ENCODE results near the gene MAP3K21. TPM values are rescaled to one million over a fixed set of nuclear protein-coding genes. Genes with fewer than 3 reads are reported as not detected.

The MAP3K21 gene
- total RNA-seq, 5 donors from 2014 or later (not counting 1 experiment from before 2014, with no cell fraction given) = 1.0 to 2.4 (median 1.7) TPM

GRCh38 chr1:233367057-233367803, 39.7 kb downstream of the MAP3K21 start:
- no peak for ATAC-seq (replicated peaks in 1 of 4)
- no peak overlapping the region for H3K4me3 ChIP-seq (ENCODE audit: control insufficient read depth in 1 of 2, extremely low read depth in 1 of 2, low read length in 1 of 2)
- H3K27me3 ChIP-seq (replicated peaks in 1 of 2; ENCODE audit: control insufficient read depth in 2 of 2, extremely low read depth in 1 of 2, insufficient read depth in 2 of 2, low read length in 1 of 2) = no peaks in the 10 kb centered on the region
- WGBS (ENCODE audit: insufficient coverage) = no CpG with 5 or more reads among the region's 6 CpGs
- H3K36me3 Mint-ChIP-seq = no peaks in the 10 kb centered on the region
- H3K27ac Mint-ChIP-seq = no peak overlapping the region
- no peaks in the 10 kb centered on the region for H3K4me1 ChIP-seq (ENCODE audit: control insufficient read depth in 1 of 2, extremely low read depth in 1 of 2, insufficient read depth in 2 of 2, low read length in 2 of 2)
- ChIA-PET CTCF (interaction anchor here (0.7 to 1.2 kb wide), 3 partner anchors 11 to 45 kb away, joined by 3 read pairs; no protein-coding TSS in a partner anchor), POLR2A (interaction anchor here in 1 of 2 donors (0.7 kb wide), 1 partner anchor 165 kb away, joined by 9 read pairs; no protein-coding TSS in a partner anchor)
- H3K4me3 Mint-ChIP-seq = no peak overlapping the region
- H3K27me3 Mint-ChIP-seq = peaks cover 0 to 3% of the 10 kb centered on the region in 2 donors
- H3K9me3 ChIP-seq = no peaks in the 10 kb centered on the region
- no peak for DNase-seq
- H3K36me3 ChIP-seq (ENCODE audit: control insufficient read depth in 2 of 2, extremely low read depth in 1 of 2, insufficient read depth in 1 of 2, low read length in 1 of 2) = no peaks in the 10 kb centered on the region
- no peak overlapping the region for H3K27ac ChIP-seq (ENCODE audit: low read length)
- no peaks in the 10 kb centered on the region for H3K9me3 Mint-ChIP-seq
- H3K4me1 Mint-ChIP-seq = no peaks in the 10 kb centered on the region

- H3K36me3 ChIP-seq (ENCODE audit: control insufficient read depth in 2 of 2, extremely low read depth in 1 of 2, insufficient read depth in 1 of 2, low read length in 1 of 2) = no peaks in the 10 kb centered on the region
- Mint-ChIP-seq H3K36me3 (no peaks in the 10 kb centered on the region), H3K4me3 (no peak overlapping the region), H3K27ac (no peak overlapping the region), H3K4me1 (no peaks in the 10 kb centered on the region), H3K9me3 (no peaks in the 10 kb centered on the region), H3K27me3 (peaks cover 0 to 3% of the 10 kb centered on the region in 2 donors)
- WGBS (ENCODE audit: insufficient coverage) = 100% methylated on average over 1 of the region's 3 CpGs
- ChIA-PET CTCF (interaction anchor here in 1 of 2 donors (0.7 kb wide), 1 partner anchor 9 kb away, joined by 4 read pairs; no protein-coding TSS in a partner anchor), POLR2A (no interaction called here)
- no peaks in the 10 kb centered on the region for H3K4me1 ChIP-seq (ENCODE audit: control insufficient read depth in 1 of 2, extremely low read depth in 1 of 2, insufficient read depth in 2 of 2, low read length in 2 of 2)
- no peaks in the 10 kb centered on the region for H3K27me3 ChIP-seq (replicated peaks in 1 of 2; ENCODE audit: control insufficient read depth in 2 of 2, extremely low read depth in 1 of 2, insufficient read depth in 2 of 2, low read length in 1 of 2)
- ATAC-seq (replicated peaks in 1 of 4) (no peak), DNase-seq (no peak)
- H3K9me3 ChIP-seq = no peaks in the 10 kb centered on the region
- no peak overlapping the region for H3K27ac ChIP-seq (ENCODE audit: low read length)
- H3K4me3 ChIP-seq (ENCODE audit: control insufficient read depth in 1 of 2, extremely low read depth in 1 of 2, low read length in 1 of 2) = no peak overlapping the region
These were observed 40.7 kb downstream of the MAP3K21 start for GRCh38 chr1:233368106-233368788.

GRCh38 chr1:233368789-233369130, 41.2 kb downstream of the MAP3K21 start:
- ATAC-seq (replicated peaks in 1 of 4) (no peak), DNase-seq (no peak)
- Mint-ChIP-seq H3K27me3 (peaks cover 0 to 3% of the 10 kb centered on the region in 2 donors), H3K27ac (no peak overlapping the region), H3K36me3 (peaks cover 2% of the 10 kb centered on the region), H3K4me3 (no peak overlapping the region), H3K9me3 (no peaks in the 10 kb centered on the region), H3K4me1 (no peaks in the 10 kb centered on the region)
- Histone ChIP-seq H3K4me3 (ENCODE audit: control insufficient read depth in 1 of 2, extremely low read depth in 1 of 2, low read length in 1 of 2) (no peak overlapping the region), H3K36me3 (ENCODE audit: control insufficient read depth in 2 of 2, extremely low read depth in 1 of 2, insufficient read depth in 1 of 2, low read length in 1 of 2) (no peaks in the 10 kb centered on the region), H3K9me3 (no peaks in the 10 kb centered on the region), H3K4me1 (ENCODE audit: control insufficient read depth in 1 of 2, extremely low read depth in 1 of 2, insufficient read depth in 2 of 2, low read length in 2 of 2) (no peaks in the 10 kb centered on the region), H3K27me3 (replicated peaks in 1 of 2; ENCODE audit: control insufficient read depth in 2 of 2, extremely low read depth in 1 of 2, insufficient read depth in 2 of 2, low read length in 1 of 2) (no peaks in the 10 kb centered on the region), H3K27ac (ENCODE audit: low read length) (no peak overlapping the region)
- CTCF ChIA-PET = interaction anchor here in 1 of 2 donors (0.7 kb wide), 1 partner anchor 10 kb away, joined by 4 read pairs; no protein-coding TSS in a partner anchor
- no CpG with 5 or more reads among the region's 1 CpG for WGBS (ENCODE audit: insufficient coverage)
- POLR2A ChIA-PET = no interaction called here

GRCh38 chr1:233372218-233373120, 44.9 kb downstream of the MAP3K21 start:
- DNase-seq = no peak
- Histone ChIP-seq H3K9me3 (no peaks in the 10 kb centered on the region), H3K4me3 (ENCODE audit: control insufficient read depth in 1 of 2, extremely low read depth in 1 of 2, low read length in 1 of 2) (no peak overlapping the region), H3K27ac (ENCODE audit: low read length) (no peak overlapping the region), H3K4me1 (ENCODE audit: control insufficient read depth in 1 of 2, extremely low read depth in 1 of 2, insufficient read depth in 2 of 2, low read length in 2 of 2) (no peaks in the 10 kb centered on the region), H3K36me3 (ENCODE audit: control insufficient read depth in 2 of 2, extremely low read depth in 1 of 2, insufficient read depth in 1 of 2, low read length in 1 of 2) (no peaks in the 10 kb centered on the region), H3K27me3 (replicated peaks in 1 of 2; ENCODE audit: control insufficient read depth in 2 of 2, extremely low read depth in 1 of 2, insufficient read depth in 2 of 2, low read length in 1 of 2) (no peaks in the 10 kb centered on the region)
- H3K9me3 Mint-ChIP-seq = no peaks in the 10 kb centered on the region
- ATAC-seq (replicated peaks in 1 of 4) = no peak
- H3K27me3 Mint-ChIP-seq = no peaks in the 10 kb centered on the region
- CTCF ChIA-PET = interaction anchor here in 1 of 2 donors (0.6 kb wide), 1 partner anchor 10 kb away, joined by 3 read pairs; no protein-coding TSS in a partner anchor
- no peaks in the 10 kb centered on the region for H3K4me1 Mint-ChIP-seq
- POLR2A ChIA-PET = interaction anchor here in 1 of 2 donors (0.6 kb wide), 1 partner anchor 49 kb away, joined by 3 read pairs; no protein-coding TSS in a partner anchor
- no peak overlapping the region for H3K4me3 Mint-ChIP-seq
- H3K27ac Mint-ChIP-seq = no peak overlapping the region
- WGBS (ENCODE audit: insufficient coverage) = 17% methylated on average over 1 of the region's 12 CpGs
- H3K36me3 Mint-ChIP-seq = peaks cover 2% of the 10 kb centered on the region

GRCh38 chr1:233373226-233373625, 45.7 kb downstream of the MAP3K21 start:
- Mint-ChIP-seq H3K9me3 (no peaks in the 10 kb centered on the region), H3K27ac (no peak overlapping the region), H3K4me3 (no peak overlapping the region), H3K36me3 (peaks cover 2% of the 10 kb centered on the region), H3K4me1 (no peaks in the 10 kb centered on the region), H3K27me3 (no peaks in the 10 kb centered on the region)
- Histone ChIP-seq H3K36me3 (ENCODE audit: control insufficient read depth in 2 of 2, extremely low read depth in 1 of 2, insufficient read depth in 1 of 2, low read length in 1 of 2) (no peaks in the 10 kb centered on the region), H3K4me1 (ENCODE audit: control insufficient read depth in 1 of 2, extremely low read depth in 1 of 2, insufficient read depth in 2 of 2, low read length in 2 of 2) (no peaks in the 10 kb centered on the region), H3K4me3 (ENCODE audit: control insufficient read depth in 1 of 2, extremely low read depth in 1 of 2, low read length in 1 of 2) (no peak overlapping the region), H3K27ac (ENCODE audit: low read length) (no peak overlapping the region), H3K27me3 (replicated peaks in 1 of 2; ENCODE audit: control insufficient read depth in 2 of 2, extremely low read depth in 1 of 2, insufficient read depth in 2 of 2, low read length in 1 of 2) (no peaks in the 10 kb centered on the region), H3K9me3 (no peaks in the 10 kb centered on the region)
- WGBS (ENCODE audit: insufficient coverage) = 86% methylated on average over 5 of the region's 6 CpGs
- ATAC-seq (replicated peaks in 1 of 4) (no peak), DNase-seq (no peak)
- CTCF ChIA-PET = no interaction called here
- POLR2A ChIA-PET = no interaction called here

- Mint-ChIP-seq H3K36me3 (peaks cover 2% of the 10 kb centered on the region), H3K4me1 (no peaks in the 10 kb centered on the region), H3K27me3 (no peaks in the 10 kb centered on the region), H3K27ac (no peak overlapping the region), H3K4me3 (no peak overlapping the region), H3K9me3 (no peaks in the 10 kb centered on the region)
- Histone ChIP-seq H3K27me3 (replicated peaks in 1 of 2; ENCODE audit: control insufficient read depth in 2 of 2, extremely low read depth in 1 of 2, insufficient read depth in 2 of 2, low read length in 1 of 2) (peaks cover 0 to 3% of the 10 kb centered on the region in 2 experiments), H3K27ac (ENCODE audit: low read length) (no peak overlapping the region), H3K4me3 (ENCODE audit: control insufficient read depth in 1 of 2, extremely low read depth in 1 of 2, low read length in 1 of 2) (no peak overlapping the region), H3K36me3 (ENCODE audit: control insufficient read depth in 2 of 2, extremely low read depth in 1 of 2, insufficient read depth in 1 of 2, low read length in 1 of 2) (no peaks in the 10 kb centered on the region), H3K4me1 (ENCODE audit: control insufficient read depth in 1 of 2, extremely low read depth in 1 of 2, insufficient read depth in 2 of 2, low read length in 2 of 2) (no peaks in the 10 kb centered on the region), H3K9me3 (no peaks in the 10 kb centered on the region)
- POLR2A ChIA-PET = no interaction called here
- ATAC-seq (replicated peaks in 1 of 4) (no peak), DNase-seq (no peak)
- no CpG with 5 or more reads among the region's 2 CpGs for WGBS (ENCODE audit: insufficient coverage)
- CTCF ChIA-PET = no interaction called here
These were observed 48.1 kb downstream of the MAP3K21 start for GRCh38 chr1:233375653-233376052.
